GM19324 (cell line): Measurements from ENCODE around the gene RASSF7.

Experiments
- ATAC-seq: cut with Tn5 transposase; IDR thresholded peaks from one replicate; pipeline ENCODE4 v1.9.1; 2021; ENCODE audit warnings: mild to moderate bottlenecking, moderate library complexity; ENCODE audit not compliant: unreplicated experiment, low FRiP score

Gene RASSF7

DNA sequence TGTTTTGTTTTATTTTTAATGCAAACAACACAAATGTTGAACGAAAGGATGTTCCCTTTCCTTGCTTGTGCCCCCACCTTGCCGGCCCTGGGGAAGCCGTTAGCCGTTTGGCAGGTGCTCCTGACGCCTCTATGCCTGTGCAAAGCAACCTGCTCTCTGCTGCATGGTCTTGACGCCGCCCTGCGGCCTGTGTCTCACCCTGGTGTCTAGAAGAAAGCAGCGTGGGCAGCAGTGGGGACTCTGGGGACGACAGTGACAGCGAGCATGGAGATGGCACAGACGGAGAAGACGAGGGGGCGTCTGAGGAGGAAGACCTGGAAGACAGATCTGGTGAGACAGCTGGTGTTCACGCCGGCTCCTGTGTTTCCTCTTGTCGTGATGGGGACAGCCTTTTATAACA, 21.0 kb downstream of the RASSF7 start:
- no peak for ATAC-seq

DNA sequence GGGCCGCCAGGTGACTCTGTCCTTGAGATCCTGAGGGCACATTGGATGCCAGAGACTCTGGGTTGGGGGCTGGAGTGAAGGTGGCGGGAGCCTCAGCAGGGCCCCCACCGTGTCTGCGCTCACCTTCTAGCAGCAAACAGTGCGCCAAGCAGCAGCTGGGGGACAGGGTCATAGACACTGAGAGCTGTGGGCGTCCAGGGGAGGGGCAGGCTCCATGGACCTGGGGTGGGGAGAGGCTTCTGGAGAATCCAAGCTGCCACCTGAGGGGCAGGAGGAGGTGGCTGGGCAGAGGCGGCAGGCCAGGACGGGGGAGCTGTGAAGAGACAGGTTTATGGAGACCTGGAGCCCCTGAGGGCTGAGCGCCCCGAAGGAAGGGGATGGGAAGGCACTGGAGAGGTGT, 23.5 kb downstream of the RASSF7 start:
- no peak for ATAC-seq

DNA sequence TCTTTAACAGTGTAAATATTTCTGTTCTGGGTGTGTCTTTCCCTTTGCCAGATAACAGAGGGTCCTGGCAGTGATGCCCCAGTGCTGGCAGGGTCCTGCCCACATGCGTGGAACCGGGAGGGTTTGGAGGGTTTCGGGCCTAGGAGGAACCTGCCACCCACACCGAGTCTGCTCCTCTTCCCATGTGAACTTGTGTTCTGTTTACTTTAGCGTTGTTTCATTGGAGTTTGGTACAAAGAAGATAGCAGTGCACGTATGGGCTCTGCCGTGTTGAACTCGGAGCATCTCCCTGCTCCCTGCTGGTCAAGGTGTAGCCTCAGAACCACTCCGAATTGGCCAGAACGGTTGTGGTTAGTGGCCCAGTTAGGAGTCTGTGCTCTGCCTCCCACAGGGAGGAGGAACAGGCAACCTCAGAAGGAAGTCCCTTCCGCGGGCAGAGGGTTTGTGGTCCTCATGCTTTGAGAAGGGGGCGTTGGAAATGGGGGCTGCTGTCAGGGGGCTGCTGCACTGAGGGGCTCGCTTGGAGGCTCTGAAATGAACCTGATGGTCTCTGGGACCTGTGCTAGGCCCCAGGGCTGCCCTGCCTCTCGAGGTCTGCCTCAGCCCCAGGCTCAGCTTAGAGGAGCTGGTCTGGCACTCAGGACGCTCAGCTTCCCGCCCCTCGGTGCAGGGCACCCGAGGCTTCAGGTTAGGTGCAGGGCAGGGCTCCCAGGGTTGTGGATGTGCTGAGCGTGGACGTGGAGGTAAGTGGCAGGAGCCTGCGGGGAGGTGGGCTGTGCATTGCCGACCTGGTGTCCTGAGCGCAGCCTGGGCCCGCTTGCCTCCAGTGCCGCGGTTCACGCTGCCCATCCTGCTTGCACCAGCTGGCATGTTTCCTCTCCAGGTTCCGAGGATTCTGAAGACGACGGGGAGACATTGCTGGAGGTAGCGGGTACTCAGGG, 25.9 kb downstream of the RASSF7 start:
- ATAC-seq: no peak

DNA sequence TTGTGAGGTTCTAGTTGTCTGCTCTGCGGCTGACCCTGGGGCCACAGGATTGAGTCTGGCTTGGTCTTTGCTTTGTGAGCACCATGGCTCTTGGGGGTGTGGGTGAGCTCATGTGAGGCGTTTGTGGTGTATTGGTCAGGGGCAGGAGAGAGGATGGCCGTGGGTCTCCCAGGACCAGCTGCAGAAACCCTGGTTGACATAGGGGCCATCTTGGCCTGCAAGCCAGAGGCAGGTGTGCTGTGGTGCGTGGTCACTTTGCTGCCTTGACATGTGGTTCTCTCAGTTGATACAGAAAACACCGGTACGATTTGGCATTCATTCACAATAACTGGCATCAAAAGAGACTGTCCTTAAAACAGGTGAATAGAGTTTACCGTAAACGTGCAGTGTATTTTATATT, 26.8 kb downstream of the RASSF7 start:
- no peak for ATAC-seq

DNA sequence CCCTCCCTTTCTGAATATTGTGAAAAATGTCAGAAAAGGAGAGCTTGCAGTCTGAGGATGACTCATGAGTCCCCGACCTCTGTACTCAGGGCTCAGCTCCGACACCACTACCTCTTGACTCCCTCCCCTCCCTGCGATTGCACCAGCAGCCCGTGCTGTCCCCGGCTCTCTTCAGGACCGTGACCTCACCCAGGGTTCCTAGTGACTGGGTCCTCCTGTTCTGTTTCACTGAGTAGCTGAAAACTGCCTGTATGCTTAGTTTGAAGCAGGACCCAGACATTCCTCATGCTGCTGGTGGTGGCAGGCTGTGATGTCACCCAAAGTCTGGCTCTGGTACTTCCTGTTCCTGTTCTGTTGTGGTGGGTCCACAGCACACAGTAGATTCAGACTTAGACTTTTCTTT, 27.2 kb downstream of the RASSF7 start:
- ATAC-seq: no peak

DNA sequence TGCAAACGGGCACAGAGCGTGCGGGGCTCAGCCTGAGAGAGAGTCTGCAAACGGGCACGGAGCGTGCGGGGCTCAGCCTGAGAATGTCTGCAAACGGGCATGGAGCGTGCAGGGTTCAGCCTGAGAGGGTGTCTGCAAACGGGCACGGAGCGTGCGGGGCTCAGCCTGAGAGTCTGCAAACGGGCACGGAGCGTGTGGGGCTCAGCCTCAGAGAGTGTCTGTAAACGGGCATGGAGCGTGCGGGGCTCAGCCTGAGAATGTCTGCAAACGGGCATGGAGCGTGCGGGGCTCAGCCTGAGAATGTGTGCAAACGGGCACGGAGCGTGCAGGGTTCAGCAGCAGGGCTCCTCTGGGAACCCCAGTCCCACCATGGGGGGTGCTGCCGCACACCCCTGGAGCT, 29.0 kb downstream of the RASSF7 start:
- no peak for ATAC-seq

DNA sequence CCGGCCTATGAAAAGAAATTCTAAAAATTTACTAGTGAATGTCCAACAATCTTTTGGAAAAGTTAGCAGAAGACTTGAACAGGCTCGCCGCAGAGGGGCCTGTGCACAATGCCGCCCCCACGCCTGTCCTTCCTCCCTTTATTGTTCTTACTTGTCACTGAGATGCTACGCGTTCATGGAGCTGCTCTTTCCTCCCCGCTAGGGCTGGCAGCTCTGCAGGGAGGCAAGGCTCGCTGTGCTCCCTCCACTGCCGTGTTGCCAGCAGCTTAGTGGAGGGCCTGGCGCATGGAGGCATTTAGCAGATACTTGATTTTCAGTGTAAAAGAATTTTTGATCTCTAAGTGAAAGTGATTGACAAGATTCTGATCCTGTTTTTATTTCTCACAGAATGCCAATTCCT, 30.2 kb downstream of the RASSF7 start:
- no peak for ATAC-seq

DNA sequence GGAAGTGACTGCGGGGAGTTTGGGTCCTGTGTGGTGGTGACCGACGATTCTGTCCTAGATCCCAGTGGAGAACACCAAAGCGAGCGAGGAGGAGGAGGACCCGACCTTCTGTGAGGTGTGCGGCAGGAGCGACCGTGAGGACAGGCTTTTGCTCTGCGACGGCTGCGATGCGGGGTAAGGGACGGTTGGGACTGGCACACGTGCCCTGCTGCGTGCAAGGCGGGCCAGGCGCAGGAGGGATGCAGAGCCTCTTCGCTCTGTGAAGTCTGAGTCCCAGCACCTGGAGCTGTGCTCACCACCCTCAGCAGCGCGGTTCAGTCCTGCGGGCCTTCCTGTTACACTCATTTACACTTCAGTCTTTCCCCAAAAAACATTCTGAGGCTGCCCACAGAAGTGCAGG, 31.7 kb downstream of the RASSF7 start:
- ATAC-seq: no peak

DNA sequence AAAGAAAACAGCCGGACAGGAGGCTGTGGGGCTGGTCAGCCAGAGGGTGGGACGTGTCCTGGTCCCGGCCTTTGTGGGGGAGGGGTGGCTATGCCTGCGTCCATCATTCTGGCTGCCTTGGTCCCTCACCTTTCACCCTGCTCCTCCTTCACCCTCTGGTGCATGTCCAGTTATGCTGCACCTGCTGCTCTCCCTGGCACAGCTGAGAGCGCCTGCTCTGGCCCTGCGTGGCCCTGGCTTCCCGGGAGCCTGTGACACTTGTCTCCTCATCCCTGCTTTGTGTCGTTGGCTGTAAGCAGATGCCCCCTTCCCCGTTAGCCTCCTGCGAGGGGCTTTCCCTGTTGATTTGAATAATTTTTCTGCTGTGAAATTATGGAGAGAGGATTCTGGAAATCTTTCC, 32.1 kb downstream of the RASSF7 start:
- no peak for ATAC-seq

DNA sequence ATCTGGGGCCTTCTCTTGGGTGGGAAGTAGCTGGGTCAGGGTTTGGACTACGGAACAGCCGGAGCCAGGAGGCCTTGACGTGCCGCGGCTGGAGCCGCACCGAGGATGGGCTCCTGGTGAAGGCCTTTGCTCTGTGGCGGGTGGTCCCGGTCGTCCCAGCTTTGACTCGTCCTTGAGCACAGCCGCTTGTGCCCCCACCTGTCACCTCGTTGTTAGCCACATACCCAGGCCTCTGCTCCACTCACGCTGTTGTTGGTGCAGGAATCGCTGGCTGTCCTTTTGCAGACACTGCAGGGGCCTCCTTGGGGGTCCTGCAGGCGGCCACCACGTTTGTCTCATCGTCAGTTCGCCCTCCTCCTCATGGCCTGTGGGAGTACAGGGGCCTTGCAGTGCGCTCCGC, 32.6 kb downstream of the RASSF7 start:
- no peak for ATAC-seq

DNA sequence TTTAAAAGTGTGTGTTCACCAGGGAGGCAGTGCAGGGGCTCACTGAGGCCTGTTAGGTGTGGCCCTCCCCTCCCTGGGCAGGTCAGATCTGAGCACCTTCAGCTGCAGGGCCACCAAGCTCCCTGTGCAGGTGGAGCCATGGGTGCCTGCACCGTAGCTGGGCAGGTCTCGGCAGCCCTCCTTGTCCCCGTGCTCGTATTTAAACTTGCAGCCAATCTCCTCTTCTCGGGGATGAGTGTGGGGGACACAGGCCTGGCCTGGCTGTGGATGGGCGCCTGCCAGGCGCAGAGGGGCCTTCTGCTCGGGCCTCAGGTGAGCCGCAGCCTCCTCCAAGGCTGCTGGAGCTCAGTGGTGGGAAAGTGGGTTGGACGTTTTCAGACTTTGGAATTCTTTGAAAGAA, 34.6 kb downstream of the RASSF7 start:
- ATAC-seq: no peak

DNA sequence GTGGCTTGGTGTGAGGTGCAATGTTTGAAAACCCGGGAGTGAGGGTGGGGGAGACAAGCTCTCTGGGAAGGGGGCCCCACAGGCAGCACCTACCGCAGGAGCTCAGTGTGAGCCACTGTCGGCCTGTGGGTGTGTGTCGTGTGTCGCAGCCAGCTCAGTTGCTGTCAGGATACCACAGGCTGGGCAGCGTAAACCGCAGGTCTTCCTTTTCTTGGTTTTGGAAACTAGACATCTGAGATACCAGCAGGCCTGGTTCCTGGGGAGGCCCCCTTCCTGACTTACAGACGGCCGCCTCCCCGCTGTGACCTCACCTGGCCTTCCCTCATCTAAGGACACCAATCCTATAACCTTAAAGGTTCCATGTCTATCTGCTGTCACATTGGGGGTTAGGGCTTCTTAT, 35.6 kb downstream of the RASSF7 start:
- ATAC-seq: no peak

DNA sequence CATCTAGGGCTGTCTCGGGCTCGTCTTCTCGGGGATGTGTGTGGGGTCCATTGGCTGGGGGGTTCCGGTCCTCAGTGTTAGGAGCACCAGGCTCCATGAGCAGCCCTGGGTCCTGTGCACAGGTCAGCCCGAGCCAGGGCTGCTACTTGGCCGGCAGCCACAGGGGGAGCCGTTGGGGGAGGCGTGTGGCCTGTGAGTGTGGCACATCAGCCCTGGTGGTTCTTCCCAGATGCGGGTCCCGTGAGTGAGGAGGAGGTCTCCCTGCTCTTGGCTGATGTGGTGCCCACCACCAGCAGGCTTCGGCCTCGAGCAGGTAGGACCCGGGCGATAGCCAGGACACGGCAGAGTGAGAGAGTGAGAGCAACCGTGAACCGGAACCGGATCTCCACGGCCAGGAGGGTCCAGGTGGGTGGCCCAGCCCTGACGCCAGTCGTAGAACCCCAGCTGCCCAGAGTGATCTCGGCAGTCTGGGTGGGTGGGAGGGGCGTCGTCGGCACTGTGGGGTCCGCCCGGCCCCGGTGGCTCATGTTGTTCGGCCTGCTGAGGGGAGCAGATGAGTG, 36.5 kb downstream of the RASSF7 start:
- no peak for ATAC-seq

DNA sequence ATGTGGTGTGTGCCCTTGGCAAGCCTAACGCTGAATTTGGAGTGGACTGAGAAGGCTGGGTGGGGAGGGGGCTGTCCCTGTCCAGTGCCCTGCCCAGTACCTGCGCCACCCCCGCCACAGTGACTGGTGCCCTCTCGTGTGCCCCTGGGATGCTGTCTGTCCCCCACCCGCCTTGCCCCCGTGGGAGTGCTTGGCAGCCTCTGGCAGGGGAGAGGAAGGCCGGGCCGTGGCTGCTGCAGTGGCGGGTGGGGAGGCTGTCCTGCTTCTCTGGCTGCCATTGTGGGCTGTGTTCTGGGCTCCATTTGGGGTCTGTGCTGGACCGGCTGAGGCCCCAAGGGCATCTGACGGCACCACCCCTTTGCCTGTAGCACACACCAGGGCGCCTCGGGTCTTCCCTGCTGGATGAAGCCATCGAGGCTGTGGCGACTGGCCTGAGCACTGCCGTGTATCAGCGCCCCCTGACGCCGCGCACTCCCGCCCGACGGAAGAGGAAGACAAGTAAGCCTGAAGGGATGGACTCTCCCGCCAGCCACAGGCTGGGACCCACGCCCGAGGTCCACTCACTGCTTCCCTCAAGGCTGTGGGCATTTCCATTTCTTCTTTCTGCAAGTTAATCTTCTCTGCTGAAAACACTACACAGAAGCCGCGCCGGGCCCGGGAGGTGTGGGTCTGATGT, 37.4 kb downstream of the RASSF7 start:
- no peak for ATAC-seq

DNA sequence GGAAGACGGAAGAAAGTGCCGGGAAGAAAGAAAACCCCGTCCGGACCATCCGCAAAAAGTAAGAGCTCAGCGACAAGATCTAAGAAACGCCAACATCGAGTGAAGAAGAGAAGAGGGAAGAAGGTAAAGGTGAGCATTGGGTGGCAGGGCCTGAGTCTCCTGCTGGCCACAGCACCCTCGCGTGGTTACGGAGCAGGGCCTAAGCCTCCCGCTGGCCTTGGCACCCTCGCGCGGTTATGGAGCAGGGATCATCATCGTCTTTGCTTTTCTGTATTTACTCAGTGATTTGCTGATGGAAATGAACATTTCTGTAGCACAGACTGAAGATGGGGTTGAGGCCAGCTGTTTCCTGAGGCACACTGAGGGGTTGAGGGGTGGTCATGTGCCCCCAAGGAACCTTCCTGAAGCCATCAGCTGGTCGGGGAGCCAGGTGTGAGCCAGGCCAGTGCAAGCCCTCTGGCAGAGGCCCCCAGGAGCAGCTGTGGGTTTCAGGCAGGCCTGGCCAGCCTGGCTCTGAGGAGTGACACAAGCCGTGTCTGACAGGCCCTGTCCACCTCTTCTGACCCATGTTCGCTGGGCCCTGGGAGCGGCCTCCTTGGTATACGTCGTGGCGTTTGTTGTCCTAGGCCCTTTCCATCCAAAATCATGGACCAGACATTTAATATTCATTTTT, 40.9 kb downstream of the RASSF7 start:
- ATAC-seq: no peak

DNA sequence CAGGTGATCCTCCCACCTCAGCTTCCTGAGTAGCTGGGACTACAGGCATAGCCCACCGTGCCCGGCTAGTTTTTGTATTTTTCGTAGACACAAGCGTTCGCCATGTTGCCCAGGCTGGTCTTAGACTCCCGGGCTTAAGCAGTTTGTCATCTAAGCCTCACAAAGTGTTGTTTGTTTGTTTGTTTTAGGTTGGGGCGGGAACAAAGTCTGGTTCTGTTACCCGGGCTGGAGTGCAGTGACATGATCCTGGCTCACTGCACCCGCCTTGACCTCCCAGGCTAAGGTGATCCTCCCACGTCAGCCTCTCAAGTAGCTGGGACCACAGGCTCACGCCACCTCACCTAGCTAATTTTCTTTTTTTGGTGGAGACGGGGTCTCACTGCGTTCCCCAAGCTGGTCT, 42.4 kb downstream of the RASSF7 start:
- no peak for ATAC-seq

DNA sequence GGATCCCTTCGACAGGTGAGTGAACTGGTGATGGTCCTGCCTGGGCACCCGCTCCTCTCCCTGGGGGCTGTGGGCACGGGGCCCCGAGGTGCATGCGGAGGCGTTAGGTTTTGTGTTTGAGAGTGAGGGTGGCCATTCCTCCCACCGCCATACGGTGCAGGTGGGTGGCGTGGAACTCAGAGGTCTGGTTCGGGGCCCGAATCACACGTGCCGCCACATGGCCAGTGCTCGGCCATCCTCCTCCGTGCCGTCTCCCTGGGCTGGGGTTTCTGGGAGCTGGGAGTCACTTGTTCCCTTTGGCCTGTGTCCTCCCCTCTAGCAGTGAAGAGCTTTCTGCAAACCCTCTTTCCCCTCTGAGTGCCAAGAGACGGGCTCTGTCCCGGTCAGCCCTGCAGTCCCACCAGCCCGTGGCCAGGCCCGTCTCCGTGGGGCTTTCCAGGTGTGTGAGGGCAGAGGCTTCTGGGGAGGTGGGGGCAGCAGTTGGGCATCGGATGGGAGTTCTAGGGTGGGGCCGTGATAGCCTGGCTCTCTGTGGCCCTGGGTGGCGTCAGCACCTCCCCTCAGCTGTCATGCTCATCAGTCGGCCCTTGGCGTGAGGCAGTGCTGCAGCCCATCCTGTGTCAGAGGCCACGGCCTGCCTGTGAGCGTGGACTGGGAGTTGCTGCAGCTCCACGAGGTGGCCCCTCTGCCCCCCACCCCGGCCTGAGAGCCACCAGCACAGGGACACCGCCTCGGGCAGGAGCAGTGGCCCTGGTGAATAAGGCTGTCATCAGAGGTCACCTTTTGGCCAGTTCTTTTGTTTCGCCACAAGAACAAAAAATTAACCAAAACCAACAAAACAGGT, 44.7 kb downstream of the RASSF7 start:
- no peak for ATAC-seq

DNA sequence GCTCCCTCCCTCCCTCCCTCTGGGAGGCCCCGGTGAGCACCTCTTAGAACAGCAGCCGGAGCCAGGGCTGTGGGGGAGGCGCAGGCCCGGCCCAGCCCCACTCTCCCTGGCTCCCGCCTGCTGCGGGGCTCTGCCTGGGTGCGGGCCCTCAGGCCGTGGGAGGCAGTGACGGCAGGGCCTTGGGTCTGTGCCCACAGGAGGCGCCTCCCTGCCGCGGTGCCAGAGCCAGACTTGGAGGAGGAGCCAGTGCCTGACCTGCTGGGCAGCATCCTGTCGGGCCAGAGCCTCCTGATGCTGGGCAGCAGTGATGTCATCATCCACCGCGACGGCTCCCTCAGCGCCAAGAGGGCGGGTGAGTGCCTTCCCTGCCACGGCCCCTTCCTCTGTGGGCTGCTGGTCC, 45.5 kb downstream of the RASSF7 start:
- ATAC-seq: no peak

DNA sequence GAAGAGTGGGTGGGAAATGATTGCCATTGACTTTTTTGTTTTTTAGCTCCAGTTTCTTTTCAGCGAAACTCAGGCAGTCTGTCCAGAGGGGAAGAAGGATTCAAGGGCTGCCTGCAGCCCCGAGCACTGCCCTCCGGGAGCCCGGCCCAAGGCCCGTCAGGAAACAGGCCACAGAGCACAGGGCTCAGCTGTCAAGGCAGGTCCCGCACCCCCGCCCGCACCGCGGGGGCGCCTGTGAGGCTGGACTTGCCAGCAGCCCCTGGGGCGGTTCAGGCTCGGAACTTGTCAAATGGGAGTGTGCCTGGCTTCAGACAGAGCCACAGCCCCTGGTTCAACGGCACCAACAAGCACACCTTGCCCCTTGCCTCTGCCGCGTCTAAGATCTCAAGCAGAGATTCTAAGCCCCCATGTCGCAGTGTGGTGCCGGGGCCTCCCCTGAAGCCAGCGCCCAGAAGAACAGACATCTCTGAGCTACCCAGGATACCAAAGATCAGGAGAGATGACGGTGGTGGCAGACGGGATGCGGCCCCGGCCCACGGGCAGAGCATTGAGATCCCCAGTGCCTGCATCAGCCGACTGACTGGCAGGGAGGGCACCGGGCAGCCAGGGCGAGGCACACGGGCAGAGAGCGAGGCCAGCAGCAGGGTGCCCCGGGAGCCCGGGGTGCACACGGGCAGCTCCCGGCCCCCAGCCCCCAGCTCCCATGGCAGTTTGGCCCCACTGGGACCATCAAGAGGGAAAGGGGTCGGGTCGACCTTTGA, 46.4 kb downstream of the RASSF7 start:
- ATAC-seq: no peak
